Mucosa of descending colon (tissue), 3 donors: Measurements from ENCODE around the gene PLA2G4D. TPM values are rescaled to one million over a fixed set of nuclear protein-coding genes. Genes with fewer than 3 reads are reported as not detected.

ENCODE experiments used
- ATAC-seq: fragments of 200-7000 bp; cut with Tn5 transposase; one replicate; pipeline ENCODE4 v1.9.1; 2020; ENCODE audit warnings: mild to moderate bottlenecking, moderate library complexity
- DNase-seq, 3 donors: peaks; one replicate each; pipeline ENCODE4 v3.0.0-alpha.2; 2020
- H3K36me3 ChIP-seq: fragments of 200-600 bp; one replicate; pipeline ENCODE4 v1.8.0; 2021; ENCODE audit warnings: low read depth, mild to moderate bottlenecking
- H3K4me1 ChIP-seq: fragments of 200-600 bp; one replicate; pipeline ENCODE4 v1.8.0; 2021; ENCODE audit warnings: low read depth, mild to moderate bottlenecking
- H3K4me3 ChIP-seq: fragments of 200-600 bp; one replicate; pipeline ENCODE4 v1.8.0; 2021; ENCODE audit warnings: mild to moderate bottlenecking
- H3K9me3 ChIP-seq: fragments of 200-600 bp; one replicate; pipeline ENCODE4 v1.8.0; 2021; ENCODE audit warnings: mild to moderate bottlenecking
- CTCF ChIP-seq: fragments of 200-600 bp; IDR thresholded peaks from one replicate; pipeline ENCODE4 v1.8.0; 2022; ENCODE audit warnings: antibody characterized with exemption, mild to moderate bottlenecking
- intact Hi-C, 2 donors: fragments of 100-400 bp; cut with DNase I in 1 of 2; cut with micrococcal nuclease in 1 of 2; formaldehyde crosslinking; loops; one replicate each; pipeline versions ENCODE4 v1.11.0 to v1.11.1; 2022; cut with DNase I, micrococcal nuclease
- total RNA-seq, 3 donors: library from RNA; stranded (reverse); fragmentation: NEBNext Ultra II Directional in 2 of 3; extraction: Animal tissue kit (Norgen Biotek cat#: 25700) in 2 of 3; gene quantifications; one replicate each; pipeline versions ENCODE4 v1.2.1 to v1.2.4, GENCODE V29; 2021 to 2023
- donor health status: DM: no; HTN: no; CAD: no; lungs with moderate emphysema.
- donor health status: DM: no; HTN: no; CAD: no.
- donor health status: DM: no; HTN: yes; CAD: no.

PLA2G4D gene
- total RNA-seq, 3 donors from 2014 or later, result 0.35 to 0.51 (median 0.49) TPM

DNA sequence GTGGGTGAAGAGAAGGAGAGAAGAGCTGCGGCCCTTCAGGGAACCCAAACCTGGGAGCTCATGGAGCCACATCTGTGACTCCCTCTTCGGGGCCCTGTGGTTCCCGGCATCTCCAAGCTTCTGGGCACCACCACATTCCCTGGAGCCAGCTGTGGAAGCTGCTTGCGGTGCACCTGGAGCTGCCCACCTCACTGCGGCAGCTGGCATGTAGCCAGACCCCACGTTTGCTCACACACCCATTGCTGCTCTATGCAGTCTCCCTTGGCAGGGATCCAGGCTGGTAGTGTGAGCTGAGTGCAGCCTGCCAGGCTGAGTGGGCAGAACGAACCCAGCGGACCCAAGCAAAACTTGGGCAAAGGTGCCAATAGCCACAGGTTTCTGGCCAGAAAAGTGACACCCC lies 56.7 kb downstream of the PLA2G4D start:
- no peak for TF ChIP-seq CTCF
- DNase-seq (peak; percentile 64 to 77 (median 70)), ATAC-seq (peak; percentile 46)
- Histone ChIP-seq H3K9me3 (no peaks in the 10 kb centered on the region), H3K4me3 (no peak overlapping the region), H3K4me1 (peaks cover 7% of the 10 kb centered on the region), H3K36me3 (no peaks in the 10 kb centered on the region)
- intact Hi-C loops, result no loop called here

DNA sequence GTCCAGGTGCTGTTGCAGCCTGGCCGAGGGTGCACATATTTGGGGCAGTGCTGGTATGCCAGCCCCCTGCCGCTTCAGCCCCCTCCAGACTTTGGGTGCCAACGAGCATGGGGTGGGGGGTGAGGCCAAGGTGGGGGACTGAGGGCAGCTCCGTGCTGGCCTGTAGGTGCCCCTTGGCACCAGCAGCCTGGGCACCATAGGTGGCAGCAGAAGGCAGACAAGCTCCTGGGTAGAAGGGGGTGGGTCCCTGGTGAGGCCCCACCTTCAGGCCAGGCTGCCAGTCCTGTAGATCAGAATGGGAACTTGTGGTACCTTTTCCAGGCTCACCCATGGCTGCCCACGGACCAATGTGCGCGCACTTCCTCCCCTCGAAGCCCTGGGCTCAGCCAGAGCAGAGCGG lies 57.4 kb downstream of the PLA2G4D start:
- ATAC-seq (no peak), DNase-seq (no peak)
- H3K4me1 ChIP-seq, result peaks cover 7% of the 10 kb centered on the region
- intact Hi-C loops, result no loop called here
- no peaks in the 10 kb centered on the region for H3K9me3 ChIP-seq
- no peaks in the 10 kb centered on the region for H3K36me3 ChIP-seq
- H3K4me3 ChIP-seq, result no peak overlapping the region
- no peak for TF ChIP-seq CTCF

DNA sequence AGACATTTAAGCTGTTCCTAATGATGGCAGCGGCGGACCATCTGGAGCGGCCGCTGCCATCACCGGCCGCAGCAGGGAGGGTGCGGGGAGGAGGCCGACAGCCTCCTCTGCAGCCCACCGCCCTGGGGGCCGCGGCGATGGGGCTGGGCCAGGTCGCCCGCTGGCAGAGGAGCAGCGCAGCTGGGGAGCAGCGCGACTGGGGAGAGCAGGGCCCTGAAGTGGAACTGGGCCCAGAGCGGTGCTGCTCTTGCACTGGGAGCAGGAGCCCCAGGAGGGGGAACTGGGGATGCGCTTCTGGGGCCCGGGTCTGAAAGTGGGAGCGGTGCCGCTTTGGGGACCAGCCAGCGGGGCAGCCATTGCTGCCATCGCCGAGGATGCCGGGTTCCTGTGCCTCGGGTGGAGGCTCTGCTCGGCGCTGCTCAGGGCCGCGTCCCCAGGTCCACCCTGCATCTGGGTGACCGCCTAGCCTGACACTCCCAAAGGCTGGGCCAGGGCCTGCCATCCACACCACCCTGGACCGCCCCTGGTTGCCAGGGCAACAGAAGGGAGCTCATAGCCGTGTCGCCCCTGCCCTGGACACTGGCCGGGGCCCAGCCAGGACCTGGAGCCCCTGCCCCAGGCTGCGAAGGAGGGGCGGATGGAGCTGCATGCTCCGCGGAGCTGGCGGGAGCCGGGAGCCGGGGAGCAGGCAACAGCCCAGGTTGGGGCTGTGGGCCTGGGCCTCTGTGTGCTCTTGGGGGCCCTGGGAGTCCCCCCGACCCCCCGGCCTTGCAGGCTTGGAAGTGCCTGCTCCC lies 58.1 kb downstream of the PLA2G4D start:
- Histone ChIP-seq H3K36me3 (no peaks in the 10 kb centered on the region), H3K9me3 (no peaks in the 10 kb centered on the region), H3K4me3 (no peak overlapping the region), H3K4me1 (peaks cover 7% of the 10 kb centered on the region)
- DNase-seq (no peak), ATAC-seq (no peak)
- intact Hi-C loops, result no loop called here
- no peak for TF ChIP-seq CTCF

DNA sequence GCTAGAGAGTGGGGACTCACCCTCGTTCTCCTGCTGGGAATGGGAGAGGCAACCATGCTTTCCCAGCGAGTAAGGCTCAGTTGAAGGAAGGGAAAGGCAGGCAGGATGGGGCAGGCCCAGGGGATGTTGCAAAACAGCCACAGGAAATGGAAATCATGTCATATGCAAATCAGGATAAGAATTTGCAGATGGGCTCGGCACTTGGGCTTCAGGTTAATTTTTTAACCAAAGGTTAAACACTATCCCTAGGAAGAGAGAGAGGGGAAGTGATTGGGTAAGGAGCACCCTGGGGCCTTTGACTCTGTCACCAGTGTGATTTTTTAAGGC lies 59.0 kb downstream of the PLA2G4D start:
- H3K36me3 ChIP-seq, result no peaks in the 10 kb centered on the region
- no peak for DNase-seq
- intact Hi-C loops, result no loop called here

GRCh38 chr15:42034628-42035434 lies 59.5 kb downstream of the PLA2G4D start:
- Histone ChIP-seq H3K4me3 (no peak overlapping the region), H3K9me3 (no peaks in the 10 kb centered on the region)
- ATAC-seq, result peak; percentile 50

More for the DNA sequence above, 59.0 kb downstream of the PLA2G4D start:
- H3K4me1 ChIP-seq, result peaks cover 7% of the 10 kb centered on the region
- ATAC-seq, result peak; percentile 88
- H3K9me3 ChIP-seq, result no peaks in the 10 kb centered on the region
- no peak overlapping the region for H3K4me3 ChIP-seq
- TF ChIP-seq CTCF, result no peak

More at GRCh38 chr15:42034628-42035434, 59.5 kb downstream of the PLA2G4D start:
- intact Hi-C loops, result no loop called here
- peaks cover 7% of the 10 kb centered on the region for H3K4me1 ChIP-seq
- no peak for TF ChIP-seq CTCF
- DNase-seq, result no peak
- no peaks in the 10 kb centered on the region for H3K36me3 ChIP-seq
